Neural crest cell (in vitro differentiated cells): ENCODE data around the gene ENDOV. TPM values are rescaled to one million over a fixed set of nuclear protein-coding genes. Genes with fewer than 3 reads are reported as not detected.

Experiments
- DNase-seq: peaks from one replicate; pipeline ENCODE4 v3.0.0; 2021; ENCODE audit warnings: low read depth, mixed read lengths, low spot score
- H3K27ac Mint-ChIP-seq: one replicate; pipeline ENCODE4 v1.8.0; 2021; ENCODE audit warnings: mild to moderate bottlenecking, mixed read lengths; ENCODE audit not compliant: unreplicated experiment
- H3K27me3 Mint-ChIP-seq: 2 replicates; pipeline ENCODE4 v1.8.0; 2021; ENCODE audit warnings: low read depth, mild to moderate bottlenecking, mixed read lengths
- H3K36me3 Mint-ChIP-seq: 2 replicates; pipeline ENCODE4 v1.8.0; 2021; ENCODE audit warnings: low read depth, mild to moderate bottlenecking, mixed read lengths
- H3K4me1 Mint-ChIP-seq: 2 replicates; pipeline ENCODE4 v1.8.0; 2021; ENCODE audit warnings: mixed read lengths
- H3K4me3 Mint-ChIP-seq: one replicate; pipeline ENCODE4 v1.8.0; 2021; ENCODE audit warnings: mild to moderate bottlenecking, mixed read lengths
- H3K9me3 Mint-ChIP-seq: 2 replicates; pipeline ENCODE4 v1.8.0; 2021; ENCODE audit warnings: mixed read lengths
- CTCF ChIP-seq: fragments of 200-600 bp; sonication (generic); conservative IDR thresholded peaks from 2 replicates; pipeline ENCODE4 v1.5.0; 2021; ENCODE audit warnings: antibody characterized with exemption, mild to moderate bottlenecking
- total RNA-seq: library from RNA; stranded (reverse); gene quantifications from 2 replicates; pipeline ENCODE4 v1.2.1, GENCODE V29; 2021

Gene ENDOV
- total RNA-seq, 1 donor from 2014 or later, result 38.0 TPM

- Mint-ChIP-seq H3K27ac (no peak overlapping the region), H3K36me3 (peaks cover 3% of the 10 kb centered on the region), H3K27me3 (peaks cover 8% of the 10 kb centered on the region), H3K4me3 (peak overlapping the region; percentile 15), H3K9me3 (no peaks in the 10 kb centered on the region), H3K4me1 (peaks cover 35% of the 10 kb centered on the region)
- DNase-seq, result no peak
- no peak for TF ChIP-seq CTCF
These were observed 3.6 kb downstream of the ENDOV start for GRCh38 chr17:80418589-80418988.

GRCh38 chr17:80419255-80419654 is 4.3 kb downstream of the ENDOV start:
- H3K4me3 Mint-ChIP-seq, result peak overlapping the region; percentile 65
- H3K9me3 Mint-ChIP-seq, result no peaks in the 10 kb centered on the region
- H3K36me3 Mint-ChIP-seq, result peaks cover 3% of the 10 kb centered on the region
- peaks cover 28% of the 10 kb centered on the region for H3K4me1 Mint-ChIP-seq
- no peak overlapping the region for H3K27ac Mint-ChIP-seq
- DNase-seq, result no peak
- no peak for TF ChIP-seq CTCF
- H3K27me3 Mint-ChIP-seq, result peaks cover 3% of the 10 kb centered on the region

- Mint-ChIP-seq H3K4me3 (no peak overlapping the region), H3K27me3 (no peaks in the 10 kb centered on the region), H3K27ac (no peak overlapping the region), H3K9me3 (no peaks in the 10 kb centered on the region), H3K4me1 (peaks cover 13% of the 10 kb centered on the region), H3K36me3 (peaks cover 3% of the 10 kb centered on the region)
- no peak for TF ChIP-seq CTCF
- no peak for DNase-seq
These were observed 6.6 kb downstream of the ENDOV start for GRCh38 chr17:80421381-80422090.

- Mint-ChIP-seq H3K27me3 (no peaks in the 10 kb centered on the region), H3K27ac (no peak overlapping the region), H3K9me3 (no peaks in the 10 kb centered on the region), H3K4me3 (no peak overlapping the region), H3K36me3 (peaks cover 3% of the 10 kb centered on the region), H3K4me1 (peaks cover 9% of the 10 kb centered on the region)
- TF ChIP-seq CTCF, result no peak
- no peak for DNase-seq
These were observed 7.3 kb downstream of the ENDOV start for GRCh38 chr17:80422276-80422675.

- DNase-seq, result no peak
- no peak for TF ChIP-seq CTCF
- no peaks in the 10 kb centered on the region for H3K36me3 Mint-ChIP-seq
- peaks cover 4% of the 10 kb centered on the region for H3K4me1 Mint-ChIP-seq
- H3K9me3 Mint-ChIP-seq, result no peaks in the 10 kb centered on the region
- no peaks in the 10 kb centered on the region for H3K27me3 Mint-ChIP-seq
- H3K4me3 Mint-ChIP-seq, result peak overlapping the region; percentile 38
- H3K27ac Mint-ChIP-seq, result no peak overlapping the region
These were observed 8.0 kb downstream of the ENDOV start for GRCh38 chr17:80422981-80423380.
